OCI-M2 (cell line): ENCODE results near the gene OR52I1.

Experiments
- DNase-seq: peaks from one replicate; lab custom pipeline; 2025; ENCODE audit not compliant: unreplicated experiment; lab: John Stamatoyannopoulos, UW

OR52I1 gene

GRCh38 chr11:4593739-4594138 lies at the start of gene OR52I1:
Gene OR52I1, plus strand, starts transcription at chr11:4594039. Its CDS starts 0 bp downstream, at chr11:4594039.
- no peak for DNase-seq

GRCh38 chr11:4544891-4545290 lies 48.9 kb upstream of the OR52I1 start, which contains the start of gene OR52M1:
Gene OR52M1, plus strand, starts transcription at chr11:4545191. Its CDS starts 0 bp downstream, at chr11:4545191.
- DNase-seq, result no peak

GRCh38 chr11:4546878-4547277 lies 47.0 kb upstream of the OR52I1 start:
- DNase-seq, result no peak

- DNase-seq, result no peak
Measured at GRCh38 chr11:4547416-4547815, 46.4 kb upstream of the OR52I1 start.

- no peak for DNase-seq
Measured at GRCh38 chr11:4551346-4551979, 42.4 kb upstream of the OR52I1 start.

- DNase-seq, result no peak
Measured at GRCh38 chr11:4559527-4560440, 34.1 kb upstream of the OR52I1 start.

- no peak for DNase-seq
Measured at GRCh38 chr11:4560467-4560866, 33.4 kb upstream of the OR52I1 start.

GRCh38 chr11:4565371-4565770 lies 28.5 kb upstream of the OR52I1 start:
- DNase-seq, result no peak

- no peak for DNase-seq
Measured at GRCh38 chr11:4569075-4569474, 24.8 kb upstream of the OR52I1 start.

GRCh38 chr11:4576880-4577279 lies 17.0 kb upstream of the OR52I1 start:
- no peak for DNase-seq

- no peak for DNase-seq
Measured at GRCh38 chr11:4577761-4578160, 16.1 kb upstream of the OR52I1 start.

GRCh38 chr11:4578624-4579023 lies 15.2 kb upstream of the OR52I1 start:
- DNase-seq, result no peak

- DNase-seq, result no peak
Measured at GRCh38 chr11:4580124-4580523, 13.7 kb upstream of the OR52I1 start.

- DNase-seq, result no peak
Measured at GRCh38 chr11:4581443-4581842, 12.4 kb upstream of the OR52I1 start, which contains the start of gene OR52I2. Gene OR52I2, plus strand, starts transcription at chr11:4581743.

GRCh38 chr11:4589017-4589416 lies 4.8 kb upstream of the OR52I1 start:
- DNase-seq, result no peak

- no peak for DNase-seq
Measured at GRCh38 chr11:4605057-4605456, 11.2 kb downstream of the OR52I1 start.

GRCh38 chr11:4606231-4607015 lies 12.6 kb downstream of the OR52I1 start:
- no peak for DNase-seq

- no peak for DNase-seq
Measured at GRCh38 chr11:4607096-4607495, 13.3 kb downstream of the OR52I1 start.

- DNase-seq, result peak; percentile 71
Measured at GRCh38 chr11:4607781-4608666, 14.2 kb downstream of the OR52I1 start, which contains the start of gene TRIM68. Gene TRIM68, minus strand, starts transcription at chr11:4608231. Its CDS starts 2,727 bp downstream, at chr11:4605504.

GRCh38 chr11:4610258-4610935 lies 16.6 kb downstream of the OR52I1 start:
- no peak for DNase-seq
